ENCODE results near the gene ATXN2.
"Not testable (repeated sequence)": the region's sequence is repeated elsewhere in the genome, so short reads cannot be mapped to it uniquely, and the experiment has no call there.

Gene ATXN2

GRCh38 chr12:111488271-111488670 is 110.8 kb downstream of the ATXN2 start:
- no peak overlapping the region for H3K9ac ChIP-seq (ENCODE audit: low read depth, low read length)
- H3K4me1 ChIP-seq (ENCODE audit: insufficient read depth, low read length): no peaks in the 10 kb centered on the region
- no peak overlapping the region for H3K27ac ChIP-seq (ENCODE audit: low read depth, low read length)
- no peaks in the 10 kb centered on the region for H3K27me3 ChIP-seq (ENCODE audit: insufficient read depth, low read length)
- H3K4me3 ChIP-seq (ENCODE audit: low read length): no peak overlapping the region
- H3K36me3 ChIP-seq (ENCODE audit: insufficient read depth, low read length): peaks cover 94% of the 10 kb centered on the region
- WGBS: 93% methylated on average over 4 of the region's 4 CpGs
- H3K9me3 ChIP-seq (ENCODE audit: insufficient read depth, low read depth, low read length): no peaks in the 10 kb centered on the region

- Histone ChIP-seq H3K9ac (ENCODE audit: low read depth, low read length) (no peak overlapping the region), H3K27ac (ENCODE audit: low read depth, low read length) (no peak overlapping the region), H3K4me1 (ENCODE audit: insufficient read depth, low read length) (no peaks in the 10 kb centered on the region), H3K36me3 (ENCODE audit: insufficient read depth, low read length) (peaks cover 85% of the 10 kb centered on the region), H3K4me3 (ENCODE audit: low read length) (no peak overlapping the region), H3K9me3 (ENCODE audit: insufficient read depth, low read depth, low read length) (no peaks in the 10 kb centered on the region), H3K27me3 (ENCODE audit: insufficient read depth, low read length) (no peaks in the 10 kb centered on the region)
- WGBS: 96% methylated on average over 2 of the region's 2 CpGs
Observed at GRCh38 chr12:111482462-111482861, 116.7 kb downstream of the ATXN2 start.

GRCh38 chr12:111471236-111471635 is 127.9 kb downstream of the ATXN2 start:
- Histone ChIP-seq H3K4me1 (ENCODE audit: insufficient read depth, low read length) (no peaks in the 10 kb centered on the region), H3K9me3 (ENCODE audit: insufficient read depth, low read depth, low read length) (no peaks in the 10 kb centered on the region), H3K27ac (ENCODE audit: low read depth, low read length) (no peak overlapping the region), H3K36me3 (ENCODE audit: insufficient read depth, low read length) (peaks cover 73% of the 10 kb centered on the region), H3K9ac (ENCODE audit: low read depth, low read length) (no peak overlapping the region; the same call in 1 of the 2 replicates), H3K4me3 (ENCODE audit: low read length) (no peak overlapping the region), H3K27me3 (ENCODE audit: insufficient read depth, low read length) (no peaks in the 10 kb centered on the region)
- WGBS: 97% methylated on average over 2 of the region's 2 CpGs

- 80% methylated on average over 1 of the region's 2 CpGs for WGBS
- Histone ChIP-seq H3K27me3 (ENCODE audit: insufficient read depth, low read length) (no peaks in the 10 kb centered on the region), H3K4me3 (ENCODE audit: low read length) (no peak overlapping the region), H3K9ac (ENCODE audit: low read depth, low read length) (no peak overlapping the region), H3K27ac (ENCODE audit: low read depth, low read length) (no peak overlapping the region), H3K9me3 (ENCODE audit: insufficient read depth, low read depth, low read length) (no peaks in the 10 kb centered on the region), H3K4me1 (ENCODE audit: insufficient read depth, low read length) (no peaks in the 10 kb centered on the region), H3K36me3 (ENCODE audit: insufficient read depth, low read length) (peaks cover 70% of the 10 kb centered on the region)
Observed at GRCh38 chr12:111469401-111469800, 129.7 kb downstream of the ATXN2 start.

GRCh38 chr12:111467857-111468241 is 131.3 kb downstream of the ATXN2 start:
- H3K9me3 ChIP-seq (ENCODE audit: insufficient read depth, low read depth, low read length): no peaks in the 10 kb centered on the region
- no peaks in the 10 kb centered on the region for H3K4me1 ChIP-seq (ENCODE audit: insufficient read depth, low read length)
- H3K36me3 ChIP-seq (ENCODE audit: insufficient read depth, low read length): peaks cover 62% of the 10 kb centered on the region
- no peak overlapping the region for H3K4me3 ChIP-seq (ENCODE audit: low read length)
- 95% methylated on average over 4 of the region's 4 CpGs for WGBS
- no peaks in the 10 kb centered on the region for H3K27me3 ChIP-seq (ENCODE audit: insufficient read depth, low read length)
- no peak overlapping the region for H3K9ac ChIP-seq (ENCODE audit: low read depth, low read length)
- no peak overlapping the region for H3K27ac ChIP-seq (ENCODE audit: low read depth, low read length)

GRCh38 chr12:111467092-111467856 is 131.8 kb downstream of the ATXN2 start:
- H3K4me3 ChIP-seq (ENCODE audit: low read length): no peak overlapping the region
- no peaks in the 10 kb centered on the region for H3K4me1 ChIP-seq (ENCODE audit: insufficient read depth, low read length)
- no peak overlapping the region for H3K27ac ChIP-seq (ENCODE audit: low read depth, low read length)
- H3K9me3 ChIP-seq (ENCODE audit: insufficient read depth, low read depth, low read length): no peaks in the 10 kb centered on the region
- H3K27me3 ChIP-seq (ENCODE audit: insufficient read depth, low read length): no peaks in the 10 kb centered on the region
- peaks cover 59% of the 10 kb centered on the region for H3K36me3 ChIP-seq (ENCODE audit: insufficient read depth, low read length)
- 92% methylated on average over 3 of the region's 3 CpGs for WGBS
- no peak overlapping the region for H3K9ac ChIP-seq (ENCODE audit: low read depth, low read length)

GRCh38 chr12:111462210-111462769 is 136.8 kb downstream of the ATXN2 start:
- Histone ChIP-seq H3K27me3 (ENCODE audit: insufficient read depth, low read length) (no peaks in the 10 kb centered on the region), H3K27ac (ENCODE audit: low read depth, low read length) (no peak overlapping the region), H3K4me3 (ENCODE audit: low read length) (no peak overlapping the region), H3K4me1 (ENCODE audit: insufficient read depth, low read length) (no peaks in the 10 kb centered on the region), H3K36me3 (ENCODE audit: insufficient read depth, low read length) (peaks cover 38% of the 10 kb centered on the region), H3K9me3 (ENCODE audit: insufficient read depth, low read depth, low read length) (no peaks in the 10 kb centered on the region), H3K9ac (ENCODE audit: low read depth, low read length) (no peak overlapping the region)

- H3K9ac ChIP-seq (ENCODE audit: low read depth, low read length); H3K27ac ChIP-seq (ENCODE audit: low read depth, low read length); H3K4me1 ChIP-seq (ENCODE audit: insufficient read depth, low read length); H3K27me3 ChIP-seq (ENCODE audit: insufficient read depth, low read length); H3K4me3 ChIP-seq (ENCODE audit: low read length); H3K9me3 ChIP-seq (ENCODE audit: insufficient read depth, low read depth, low read length): not testable (repeated sequence)
- WGBS: 97% methylated on average over 11 of the region's 11 CpGs
- H3K36me3 ChIP-seq (ENCODE audit: insufficient read depth, low read length): peaks cover 56% of the 10 kb centered on the region
Observed at GRCh38 chr12:111460111-111460510, 139.0 kb downstream of the ATXN2 start.

- H3K9me3 ChIP-seq (ENCODE audit: insufficient read depth, low read depth, low read length): no peaks in the 10 kb centered on the region
- no peak overlapping the region for H3K4me3 ChIP-seq (ENCODE audit: low read length)
- WGBS: 95% methylated on average over 6 of the region's 6 CpGs
- H3K36me3 ChIP-seq (ENCODE audit: insufficient read depth, low read length): peaks cover 56% of the 10 kb centered on the region
- H3K9ac ChIP-seq (ENCODE audit: low read depth, low read length): no peak overlapping the region
- no peaks in the 10 kb centered on the region for H3K27me3 ChIP-seq (ENCODE audit: insufficient read depth, low read length)
- H3K4me1 ChIP-seq (ENCODE audit: insufficient read depth, low read length): no peaks in the 10 kb centered on the region
- no peak overlapping the region for H3K27ac ChIP-seq (ENCODE audit: low read depth, low read length)
Observed at GRCh38 chr12:111458546-111459172, 140.5 kb downstream of the ATXN2 start.

- no peak overlapping the region for H3K27ac ChIP-seq (ENCODE audit: low read depth, low read length)
- WGBS: 98% methylated on average over 2 of the region's 3 CpGs
- no peak overlapping the region for H3K9ac ChIP-seq (ENCODE audit: low read depth, low read length)
- no peaks in the 10 kb centered on the region for H3K4me1 ChIP-seq (ENCODE audit: insufficient read depth, low read length)
- no peaks in the 10 kb centered on the region for H3K27me3 ChIP-seq (ENCODE audit: insufficient read depth, low read length)
- H3K36me3 ChIP-seq (ENCODE audit: insufficient read depth, low read length): peaks cover 66% of the 10 kb centered on the region
- H3K4me3 ChIP-seq (ENCODE audit: low read length): no peak overlapping the region
- no peaks in the 10 kb centered on the region for H3K9me3 ChIP-seq (ENCODE audit: insufficient read depth, low read depth, low read length)
Observed at GRCh38 chr12:111457577-111457976, 141.5 kb downstream of the ATXN2 start.

GRCh38 chr12:111457071-111457470 is 142.0 kb downstream of the ATXN2 start:
- Histone ChIP-seq H3K36me3 (ENCODE audit: insufficient read depth, low read length) (peaks cover 70% of the 10 kb centered on the region), H3K27me3 (ENCODE audit: insufficient read depth, low read length) (no peaks in the 10 kb centered on the region), H3K4me1 (ENCODE audit: insufficient read depth, low read length) (no peaks in the 10 kb centered on the region), H3K9ac (ENCODE audit: low read depth, low read length) (no peak overlapping the region), H3K4me3 (ENCODE audit: low read length) (no peak overlapping the region), H3K27ac (ENCODE audit: low read depth, low read length) (no peak overlapping the region), H3K9me3 (ENCODE audit: insufficient read depth, low read depth, low read length) (no peaks in the 10 kb centered on the region)
- WGBS: 96% methylated on average over 9 of the region's 9 CpGs
